GM10248 (cell line): ENCODE measurements around the gene SLX9.

Source experiments
- CTCF ChIA-PET: fragments of 300-600 bp; sonication (Branson Sonifier 250); formaldehyde crosslinking; extraction: SDS; loops from one replicate; lab custom pipeline; 2021; ENCODE audit warnings: antibody characterized with exemption; lab: Yijun Ruan, JAX
- POLR2A ChIA-PET: fragments of 350-650 bp; sonication (Branson Sonifier 250); formaldehyde crosslinking; extraction: SDS; loops from one replicate; lab custom pipeline; 2020; ENCODE audit warnings: antibody characterized with exemption; lab: Yijun Ruan, JAX
- DNase-seq: peaks from one replicate; pipeline ENCODE4 v3.0.0; 2012; ENCODE audit errors: extremely low spot score
- TF ChIP-seq, protein P1 (sequence below): IDR thresholded peaks from 2 replicates; pipeline ENCODE4 v1.5.1; 2012; ENCODE audit warnings: mild to moderate bottlenecking, low read depth; ENCODE audit errors: extremely low read depth, missing control alignments, control extremely low read depth

The SLX9 gene

DNA sequence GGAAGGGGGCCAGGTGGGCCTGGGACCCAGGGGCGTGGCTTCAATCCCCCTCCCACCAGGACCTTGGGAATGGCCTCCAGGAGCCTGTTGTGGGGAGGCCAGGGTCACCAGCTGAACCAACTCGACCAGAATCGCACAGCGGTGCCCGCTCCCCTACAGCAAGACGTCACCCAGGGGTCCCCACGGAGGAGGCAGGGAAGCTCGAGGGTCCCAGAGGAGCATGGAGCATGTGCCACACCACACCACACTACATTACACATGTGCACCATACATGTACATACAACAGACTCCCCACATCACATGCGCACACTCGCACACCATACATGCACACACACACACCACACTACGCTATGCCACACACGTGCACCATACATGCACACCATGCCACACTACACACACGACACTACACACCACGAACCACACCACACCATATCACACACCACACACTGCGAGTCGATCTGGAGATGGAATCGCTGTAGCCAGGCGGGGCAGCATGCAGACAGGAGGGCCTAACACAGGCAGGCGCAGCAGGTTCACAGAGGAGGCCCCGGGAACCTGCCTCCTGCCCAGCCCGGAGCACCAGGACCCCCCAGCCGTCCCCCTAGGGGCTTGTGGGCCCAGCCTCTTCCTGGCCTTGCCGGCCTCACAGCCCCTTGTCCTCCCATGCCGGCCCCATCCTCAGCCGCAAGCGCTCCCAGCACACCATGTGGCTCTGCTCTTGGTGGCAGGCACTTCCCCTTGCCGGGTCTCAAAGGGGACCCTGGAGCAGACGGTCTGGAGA lies 19.7 kb upstream of the SLX9 start:
- ChIA-PET POLR2A (no interaction called here), CTCF (interaction anchor here (0.7 to 1.9 kb wide), 8 partner anchors 9 to 119 kb away, joined by 3 to 7 read pairs (median 4); partner anchors contain the start of gene UBE2G2)
- TF ChIP-seq, protein P1, sequence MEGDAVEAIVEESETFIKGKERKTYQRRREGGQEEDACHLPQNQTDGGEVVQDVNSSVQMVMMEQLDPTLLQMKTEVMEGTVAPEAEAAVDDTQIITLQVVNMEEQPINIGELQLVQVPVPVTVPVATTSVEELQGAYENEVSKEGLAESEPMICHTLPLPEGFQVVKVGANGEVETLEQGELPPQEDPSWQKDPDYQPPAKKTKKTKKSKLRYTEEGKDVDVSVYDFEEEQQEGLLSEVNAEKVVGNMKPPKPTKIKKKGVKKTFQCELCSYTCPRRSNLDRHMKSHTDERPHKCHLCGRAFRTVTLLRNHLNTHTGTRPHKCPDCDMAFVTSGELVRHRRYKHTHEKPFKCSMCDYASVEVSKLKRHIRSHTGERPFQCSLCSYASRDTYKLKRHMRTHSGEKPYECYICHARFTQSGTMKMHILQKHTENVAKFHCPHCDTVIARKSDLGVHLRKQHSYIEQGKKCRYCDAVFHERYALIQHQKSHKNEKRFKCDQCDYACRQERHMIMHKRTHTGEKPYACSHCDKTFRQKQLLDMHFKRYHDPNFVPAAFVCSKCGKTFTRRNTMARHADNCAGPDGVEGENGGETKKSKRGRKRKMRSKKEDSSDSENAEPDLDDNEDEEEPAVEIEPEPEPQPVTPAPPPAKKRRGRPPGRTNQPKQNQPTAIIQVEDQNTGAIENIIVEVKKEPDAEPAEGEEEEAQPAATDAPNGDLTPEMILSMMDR: no peak
- DNase-seq: no peak

DNA sequence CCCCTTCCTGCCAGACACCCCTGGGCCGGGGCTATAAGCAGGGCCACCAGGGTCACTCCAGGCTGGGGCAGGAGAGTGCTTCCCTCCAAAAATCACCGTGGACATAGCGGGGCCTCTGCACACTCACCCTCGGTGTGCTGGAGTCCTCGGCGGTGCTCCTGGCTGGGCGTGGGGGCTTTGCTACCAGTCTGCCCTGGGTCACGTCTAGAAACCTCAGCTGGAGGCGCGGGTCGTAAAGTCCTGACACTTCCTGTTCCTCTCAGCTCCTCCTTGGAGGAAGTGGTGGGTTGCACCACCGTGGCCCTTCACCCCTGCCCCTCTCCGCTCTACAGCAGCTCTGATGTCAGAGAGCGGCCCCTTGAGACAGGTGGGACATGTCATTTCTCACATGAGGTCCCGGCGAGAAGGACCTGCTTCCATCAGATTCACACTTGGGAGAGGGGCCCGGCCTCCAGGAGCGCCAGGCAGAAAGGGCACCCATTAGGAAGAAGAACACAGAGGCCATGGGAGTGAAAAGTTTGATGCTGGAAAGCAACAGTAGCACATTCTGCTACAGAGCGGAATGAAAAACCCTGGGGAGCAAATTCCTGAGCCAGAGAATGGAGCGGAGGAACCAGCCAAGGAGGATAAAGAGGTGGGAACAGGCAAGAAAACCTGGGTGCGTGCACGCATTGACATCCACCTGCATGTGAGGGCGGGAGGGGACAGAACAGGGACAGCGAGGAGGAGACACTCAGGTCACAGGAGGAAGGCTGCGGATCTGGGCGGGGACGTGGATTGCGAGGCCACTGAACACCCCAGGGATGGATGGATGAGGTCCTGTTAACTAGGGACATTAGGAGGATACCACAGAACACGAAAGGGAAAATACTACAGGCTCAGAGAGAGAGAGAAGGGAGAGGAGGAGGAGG lies 18.9 kb upstream of the SLX9 start, which contains the start of gene ITGB2:
TSS of gene ITGB2 (minus strand) at position 206 of the 911 bp plus-strand sequence. CDS start 10,117 bp downstream, outside the sequence.
- POLR2A ChIA-PET: interaction anchor here (0.6 kb wide), 1 partner anchor 10 kb away, joined by 4 read pairs; no protein-coding TSS in a partner anchor
- TF ChIP-seq, protein P1: no peak
- CTCF ChIA-PET: interaction anchor here (0.7 to 1.9 kb wide), 4 partner anchors 10 to 44 kb away, joined by 3 to 6 read pairs (median 3); no protein-coding TSS in a partner anchor
- DNase-seq: peak; percentile 73

DNA sequence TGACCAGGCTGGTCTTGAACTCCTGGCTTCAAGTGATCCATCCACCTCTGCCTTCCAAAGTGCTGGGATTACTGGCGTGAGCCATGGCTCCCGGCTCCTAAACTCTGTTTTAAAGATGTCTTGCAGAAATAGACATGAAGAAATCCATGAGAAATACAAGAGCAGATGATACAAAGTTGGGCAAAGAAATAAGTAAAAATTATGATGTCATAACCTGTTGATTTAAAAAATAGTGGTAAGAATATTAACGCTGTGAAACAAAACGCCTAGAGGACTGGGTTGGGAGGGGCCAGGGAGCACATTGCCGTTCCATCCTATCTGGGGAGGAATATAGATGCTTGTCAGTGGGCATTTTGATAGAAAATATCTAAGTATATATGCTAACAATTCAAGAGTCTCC lies 17.9 kb upstream of the SLX9 start:
- ChIA-PET POLR2A (no interaction called here), CTCF (interaction anchor here (1.2 to 1.5 kb wide), 2 partner anchors 10 to 40 kb away, joined by 3 read pairs; no protein-coding TSS in a partner anchor)
- TF ChIP-seq, protein P1: no peak
- DNase-seq: no peak

DNA sequence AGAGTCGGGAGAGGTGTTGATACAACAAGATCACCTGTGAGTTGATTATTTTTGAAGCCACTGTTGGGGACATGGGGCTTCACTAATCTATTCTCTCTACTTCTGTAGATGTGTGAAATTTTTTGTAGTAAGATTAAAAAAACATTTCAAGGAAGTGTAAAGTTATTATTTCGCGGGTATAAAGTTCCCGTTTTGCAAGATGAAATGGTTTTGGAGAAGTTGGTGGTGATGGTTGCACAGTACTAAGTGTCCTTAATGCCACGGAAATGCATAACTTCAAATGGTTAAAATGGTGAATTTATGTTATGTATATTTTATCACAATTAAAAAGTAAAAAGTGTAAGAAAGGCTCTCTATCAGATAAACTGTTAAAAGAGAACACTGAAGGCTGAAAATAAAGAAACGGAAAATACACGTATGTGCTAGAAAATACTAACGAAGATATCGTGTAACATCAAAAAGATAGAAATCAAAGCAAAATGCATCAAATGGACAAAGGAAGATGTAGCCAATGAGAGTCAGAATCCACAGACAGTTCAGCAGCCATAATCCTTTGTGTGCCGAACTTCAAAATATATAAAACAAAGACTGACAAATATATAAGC lies 16.2 kb upstream of the SLX9 start:
- ChIA-PET POLR2A (interaction anchor here (0.6 kb wide), 1 partner anchor 1333 kb away, joined by 12 read pairs; no protein-coding TSS in a partner anchor), CTCF (no interaction called here)
- TF ChIP-seq, protein P1: no peak
- no peak for DNase-seq

DNA sequence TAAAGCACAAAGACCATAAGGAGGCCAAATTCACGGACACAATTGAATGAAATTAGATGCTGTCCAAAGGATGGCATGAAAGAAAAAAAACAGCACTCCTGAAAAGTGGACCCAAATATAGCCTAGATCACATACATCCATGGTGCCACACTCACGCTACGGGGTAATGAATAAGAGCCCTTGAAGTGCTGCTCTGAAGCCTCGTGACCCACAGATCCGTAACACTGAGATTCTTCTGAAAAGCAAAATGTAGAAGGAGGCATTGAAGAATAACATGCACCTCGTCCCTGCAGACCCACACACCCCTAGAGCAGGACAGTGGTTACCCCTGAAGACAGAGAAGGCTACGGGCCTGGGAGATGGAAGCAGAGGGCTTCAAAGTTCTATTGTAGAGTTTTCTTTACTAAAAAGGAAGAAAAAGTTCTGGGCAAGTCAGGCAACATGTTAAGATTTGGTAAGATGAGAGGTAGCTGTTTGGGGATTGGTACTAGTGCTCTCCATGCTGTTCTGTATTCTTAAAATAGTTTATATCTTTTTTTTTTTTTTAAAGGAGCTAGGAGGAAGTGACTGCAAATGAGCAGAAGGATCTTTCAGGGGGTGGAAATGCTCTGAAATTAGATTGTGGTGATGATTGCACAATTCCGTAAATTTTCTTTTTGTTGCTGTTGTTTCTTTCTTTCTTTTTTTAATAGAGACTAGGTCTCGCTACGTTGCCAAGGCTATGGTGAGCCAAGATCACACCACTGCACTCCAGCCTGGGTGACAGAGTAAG lies 15.0 kb upstream of the SLX9 start:
- DNase-seq: no peak
- ChIA-PET CTCF (interaction anchor here (1.1 to 1.5 kb wide), 3 partner anchors 11 to 25 kb away, joined by 3 to 4 read pairs (median 3); no protein-coding TSS in a partner anchor), POLR2A (no interaction called here)
- TF ChIP-seq, protein P1: no peak
